Stimulated activated CD8-positive, alpha-beta memory T cell treated with anti-CD3 and anti-CD28 coated beads, Interleukin-12 subunit alpha, Interleukin-12 subunit beta, amount 100 ng/mL, for 4 hours (primary cell): ENCODE data around the gene HOXB6.
A peak's percentile ranks its signal among the peaks of the same experiment; 100 is the strongest.

ENCODE experiments used
- DNase-seq: peaks from one replicate; pipeline ENCODE4 v3.0.0-alpha.2; 2020; ENCODE audit warnings: low read depth

Gene HOXB6

DNA sequence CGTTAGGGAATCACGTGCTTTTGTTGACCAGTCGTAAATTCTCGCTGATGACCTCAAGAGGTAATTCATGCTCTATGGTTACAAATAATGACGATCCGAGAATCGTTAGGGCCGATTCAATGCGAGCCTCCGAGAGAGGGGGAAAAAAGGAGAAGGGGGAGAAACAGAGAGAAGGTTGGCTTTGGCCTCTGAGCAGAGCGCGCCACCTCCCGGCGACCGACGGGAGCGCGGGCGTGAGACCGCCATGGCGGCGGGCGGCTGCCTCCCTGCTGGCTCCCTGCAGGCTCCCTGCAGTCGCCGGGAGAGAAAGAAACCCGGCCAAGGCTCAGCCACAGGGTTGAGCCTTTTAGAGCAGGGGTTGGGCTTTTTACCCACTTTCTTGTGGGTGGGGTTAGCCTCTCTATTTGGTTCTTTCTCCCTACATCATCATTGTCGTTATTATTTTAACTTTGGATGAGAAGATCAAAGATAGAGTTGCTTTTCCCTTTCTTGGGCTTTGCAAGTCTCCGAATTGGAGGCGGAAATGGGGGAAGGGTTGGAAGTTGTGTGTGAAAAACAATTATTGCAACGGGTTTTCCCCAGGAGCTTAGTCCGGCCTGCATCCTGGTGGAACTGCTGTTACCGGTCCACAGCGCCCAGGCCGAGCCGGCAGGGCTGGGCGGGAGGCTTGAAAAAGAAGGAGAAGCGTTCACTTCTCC lies 10.8 kb downstream of the HOXB6 start:
- DNase-seq = peak; percentile 64

- no peak for DNase-seq
These were observed 11.5 kb downstream of the HOXB6 start, which contains the start of gene HOXB5 for GRCh38 chr17:48593126-48593829. Gene HOXB5 (minus strand): TSS chr17:48593779. CDS start chr17:48593682, 97 bp downstream.

GRCh38 chr17:48592577-48592976 lies 12.2 kb downstream of the HOXB6 start:
- DNase-seq = no peak

DNA sequence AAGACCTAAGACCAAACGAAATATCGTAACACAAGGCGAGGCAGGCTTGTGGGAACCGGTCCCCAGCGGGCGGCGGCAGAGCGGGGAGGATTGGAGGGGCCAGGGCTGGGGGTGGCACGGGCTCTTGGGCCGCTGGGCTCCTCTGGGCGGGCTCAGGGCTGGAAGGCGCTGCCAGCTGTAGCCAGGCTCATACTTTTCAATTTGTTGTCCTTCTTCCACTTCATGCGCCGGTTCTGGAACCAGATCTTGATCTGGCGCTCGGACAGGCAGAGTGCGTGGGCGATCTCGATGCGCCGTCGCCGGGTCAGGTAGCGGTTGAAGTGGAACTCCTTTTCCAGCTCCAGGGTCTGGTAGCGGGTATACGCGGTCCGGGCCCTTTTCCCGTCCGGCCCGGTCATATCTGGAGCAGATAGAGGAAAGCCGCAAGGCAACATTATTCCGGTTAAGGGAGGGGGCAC lies 12.7 kb downstream of the HOXB6 start:
- DNase-seq = no peak

GRCh38 chr17:48591255-48592056 lies 13.3 kb downstream of the HOXB6 start:
- DNase-seq = no peak

GRCh38 chr17:48590607-48591161 lies 14.1 kb downstream of the HOXB6 start:
- no peak for DNase-seq

GRCh38 chr17:48589831-48590606 lies 14.8 kb downstream of the HOXB6 start, which contains the start of gene HOXB3:
Gene HOXB3 (minus strand): TSS chr17:48590241. CDS start chr17:48552474, 37,767 bp downstream.
- DNase-seq = no peak

DNA sequence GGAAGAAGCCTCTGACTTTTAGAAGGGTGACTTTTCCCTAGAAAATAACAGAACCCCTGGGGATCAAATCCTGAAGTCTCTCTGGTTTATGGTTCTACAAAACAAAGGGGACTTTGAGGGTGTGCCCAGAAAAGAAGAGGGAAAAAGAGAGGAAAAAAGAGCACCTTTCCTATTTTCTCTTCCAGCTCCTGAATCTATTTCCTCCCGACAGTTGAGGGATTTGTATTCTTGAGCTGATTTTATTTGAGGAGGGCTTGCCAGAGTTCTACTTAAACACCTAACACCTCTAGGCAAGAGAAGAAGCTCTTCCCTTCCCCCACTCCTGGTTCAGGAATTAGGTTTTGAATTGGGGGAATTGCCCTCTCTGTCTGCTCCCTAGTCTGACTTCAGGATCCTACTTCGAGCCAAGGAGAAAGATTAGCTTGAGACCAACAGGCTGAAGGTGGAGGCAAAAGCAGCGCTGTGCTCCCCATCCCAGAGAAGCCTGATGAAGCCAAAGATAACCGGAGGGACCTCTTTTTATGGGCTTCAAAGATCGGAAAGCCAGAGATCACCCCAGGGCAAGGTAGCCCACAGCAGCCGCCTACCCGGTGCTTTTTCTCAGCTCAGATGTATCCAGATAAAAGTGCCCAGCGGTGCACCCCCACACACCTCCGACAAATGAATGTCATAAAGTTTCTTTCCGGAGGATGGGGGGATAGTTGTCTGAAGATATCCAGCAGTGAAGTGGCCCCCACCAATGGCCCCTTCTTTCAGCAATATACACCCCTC lies 15.5 kb downstream of the HOXB6 start:
- DNase-seq = no peak

DNA sequence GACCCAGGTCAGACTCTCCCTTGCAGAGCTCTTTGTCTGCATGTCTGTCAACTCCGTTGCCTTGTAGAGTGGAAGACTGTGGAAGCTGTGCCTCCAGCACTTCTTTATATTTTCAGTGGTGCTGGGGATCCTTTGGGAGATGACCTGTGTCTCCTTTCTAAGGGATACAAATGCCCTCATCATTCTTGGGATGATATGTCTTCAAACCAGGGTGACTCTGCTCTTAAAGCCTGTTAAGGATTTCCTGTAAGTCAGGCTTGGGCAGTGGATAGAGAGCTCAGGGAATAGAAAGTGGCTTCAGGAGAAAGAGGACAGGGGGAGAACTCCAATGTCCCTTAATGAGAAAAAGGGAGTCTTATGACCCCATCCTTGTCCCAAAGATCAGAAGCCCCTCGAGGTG lies 16.3 kb downstream of the HOXB6 start:
- no peak for DNase-seq

DNA sequence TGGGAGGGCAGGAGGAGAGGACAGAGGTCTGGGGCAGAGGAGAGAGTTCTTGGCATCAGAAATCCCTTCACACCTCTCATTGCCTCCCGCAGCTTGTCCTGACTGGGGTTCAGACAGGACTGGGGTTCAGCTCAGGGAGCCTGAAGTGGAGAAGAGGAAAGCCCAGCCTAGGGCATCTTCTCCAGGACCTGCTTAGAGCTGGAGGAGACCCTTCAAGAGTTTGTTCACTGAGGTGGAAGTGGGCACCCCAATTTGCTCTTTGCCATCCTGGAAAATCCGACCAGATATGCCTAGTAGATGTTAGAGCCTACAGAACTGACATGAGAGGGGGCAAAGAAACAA lies 16.7 kb downstream of the HOXB6 start:
- DNase-seq = no peak

DNA sequence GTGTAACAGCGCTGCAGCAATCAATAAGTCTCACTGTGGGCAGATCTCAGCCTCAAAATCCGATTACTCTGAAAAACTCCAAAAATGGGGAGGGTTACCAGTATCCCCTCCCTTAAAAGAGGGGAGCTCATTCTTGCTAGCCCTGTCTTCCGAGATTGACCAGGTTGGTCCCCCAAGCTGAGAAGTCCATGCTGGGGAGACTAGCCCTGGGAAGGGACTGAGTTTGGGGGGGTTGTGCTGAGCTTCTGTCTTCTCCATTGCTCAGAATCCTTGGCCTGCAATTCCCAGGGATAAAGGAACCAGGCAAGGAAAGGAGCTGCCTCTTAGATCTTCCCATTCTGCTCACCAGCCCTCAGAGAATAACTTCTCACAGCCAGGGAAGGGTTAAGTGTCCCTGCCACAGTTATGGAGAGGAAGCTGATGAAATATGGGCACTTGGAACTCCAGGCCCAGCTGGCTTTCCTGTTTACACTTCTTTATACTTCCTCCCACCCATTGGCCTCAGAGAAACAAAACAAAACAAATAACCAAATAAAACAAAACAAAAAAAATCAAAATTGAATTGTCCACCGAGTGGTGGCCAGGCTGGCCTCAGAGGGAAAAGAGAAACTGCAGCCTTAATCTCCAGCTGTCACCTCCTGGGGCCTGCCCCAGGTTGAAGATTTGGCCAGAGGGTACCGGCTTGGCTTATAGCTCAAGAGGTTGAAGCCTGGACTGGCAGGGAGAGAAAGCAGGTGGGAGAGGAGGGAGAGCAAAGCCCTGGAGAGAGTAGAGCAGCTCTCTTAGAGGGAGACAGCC lies 17.3 kb downstream of the HOXB6 start:
- no peak for DNase-seq

- DNase-seq = no peak
These were observed 18.2 kb downstream of the HOXB6 start for GRCh38 chr17:48586355-48587258.

DNA sequence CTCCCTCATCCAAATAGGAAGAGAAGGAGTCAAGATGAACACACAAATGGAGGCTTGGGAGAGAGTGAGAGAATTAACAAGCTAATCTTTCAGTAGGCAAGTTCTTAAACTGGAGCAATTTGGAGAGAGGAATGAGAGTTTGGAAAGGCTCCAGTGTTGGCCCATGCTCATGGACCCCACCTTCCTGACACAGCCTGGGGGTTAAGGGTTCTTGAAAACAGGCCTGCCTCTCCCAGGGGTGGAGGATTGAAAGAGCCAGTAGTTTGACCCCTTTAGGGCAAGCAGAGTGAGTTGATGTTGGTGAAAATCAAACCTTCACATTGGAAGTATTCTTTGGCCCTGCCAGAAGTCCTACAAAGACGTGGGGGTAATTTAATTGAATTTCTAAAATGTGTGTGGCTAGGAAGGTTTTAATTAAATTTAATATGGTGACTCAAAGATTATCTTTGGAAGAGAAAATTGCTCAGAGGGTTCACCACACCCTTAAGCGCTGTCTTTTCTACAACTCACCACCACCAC lies 20.5 kb downstream of the HOXB6 start:
- DNase-seq = no peak

DNA sequence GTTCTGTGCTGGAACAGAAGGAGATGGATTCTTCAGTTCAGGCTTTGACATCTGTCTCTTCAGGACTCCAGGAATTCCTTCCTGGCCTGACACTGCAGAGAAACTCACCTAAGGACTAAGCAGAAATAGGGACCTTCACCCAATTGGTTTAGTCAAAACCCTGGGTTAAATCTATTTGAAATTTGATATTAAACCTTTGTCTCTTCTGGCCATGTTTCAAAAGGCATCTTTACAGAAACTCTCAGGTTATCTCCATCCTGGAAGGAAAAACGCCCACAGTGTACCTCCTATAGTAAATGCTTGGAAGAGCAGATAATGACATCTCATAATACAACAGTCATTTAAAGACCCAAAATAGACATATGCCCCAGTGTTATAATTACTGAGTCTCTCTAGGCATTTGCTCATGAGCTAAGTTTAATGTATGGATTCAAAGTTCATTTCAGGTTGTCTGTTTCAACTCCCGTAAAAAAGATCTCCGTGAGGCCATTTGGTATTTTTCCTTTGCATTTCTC lies 21.0 kb downstream of the HOXB6 start:
- no peak for DNase-seq

- DNase-seq = no peak
These were observed 22.1 kb downstream of the HOXB6 start for GRCh38 chr17:48582750-48583069.

GRCh38 chr17:48579760-48580554 lies 24.8 kb downstream of the HOXB6 start:
- DNase-seq = no peak

- DNase-seq = no peak
These were observed 25.4 kb downstream of the HOXB6 start for GRCh38 chr17:48579471-48579759.
